Forelimb muscle (tissue), 1 donor: ENCODE results near the gene FREM2. TPM values are rescaled to one million over a fixed set of nuclear protein-coding genes. Genes with fewer than 3 reads are reported as not detected.

ENCODE experiments used
- DNase-seq: peaks from one replicate; pipeline ENCODE4 v3.0.0-alpha.2; 2013; ENCODE audit warnings: low read depth
- polyA plus RNA-seq: library from polyadenylated mRNA; unstranded; fragments of 120-200 nt; gene quantifications from one replicate; pipeline ENCODE4 v1.2.1, GENCODE V29; 2013; ENCODE audit not compliant: insufficient read length

FREM2 gene
- polyA plus RNA-seq, 1 donor = 7.7 TPM

GRCh38 chr13:38821770-38822551 lies 135.1 kb downstream of the FREM2 start:
- DNase-seq = no peak

DNA sequence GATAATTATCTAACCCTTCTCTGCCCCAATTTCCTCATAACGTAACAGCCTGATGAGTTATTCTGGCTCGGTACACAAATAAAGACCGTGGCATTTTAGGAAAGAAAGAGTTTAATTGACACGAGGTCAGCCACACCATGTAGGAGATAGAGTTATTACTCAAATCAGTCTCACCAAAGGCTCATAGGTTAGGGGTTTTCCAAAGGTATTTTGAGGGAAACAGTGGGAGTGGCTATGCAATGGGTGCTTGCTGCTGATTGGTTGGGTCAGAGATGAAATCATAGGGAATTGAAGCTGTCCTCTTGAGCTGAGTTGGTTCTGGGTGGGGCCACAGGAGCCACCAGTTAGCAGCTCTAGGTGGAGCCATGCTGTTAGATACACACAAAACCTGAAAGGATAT lies 137.5 kb downstream of the FREM2 start:
- DNase-seq = no peak

GRCh38 chr13:38826182-38826813 lies 139.4 kb downstream of the FREM2 start:
- no peak for DNase-seq

DNA sequence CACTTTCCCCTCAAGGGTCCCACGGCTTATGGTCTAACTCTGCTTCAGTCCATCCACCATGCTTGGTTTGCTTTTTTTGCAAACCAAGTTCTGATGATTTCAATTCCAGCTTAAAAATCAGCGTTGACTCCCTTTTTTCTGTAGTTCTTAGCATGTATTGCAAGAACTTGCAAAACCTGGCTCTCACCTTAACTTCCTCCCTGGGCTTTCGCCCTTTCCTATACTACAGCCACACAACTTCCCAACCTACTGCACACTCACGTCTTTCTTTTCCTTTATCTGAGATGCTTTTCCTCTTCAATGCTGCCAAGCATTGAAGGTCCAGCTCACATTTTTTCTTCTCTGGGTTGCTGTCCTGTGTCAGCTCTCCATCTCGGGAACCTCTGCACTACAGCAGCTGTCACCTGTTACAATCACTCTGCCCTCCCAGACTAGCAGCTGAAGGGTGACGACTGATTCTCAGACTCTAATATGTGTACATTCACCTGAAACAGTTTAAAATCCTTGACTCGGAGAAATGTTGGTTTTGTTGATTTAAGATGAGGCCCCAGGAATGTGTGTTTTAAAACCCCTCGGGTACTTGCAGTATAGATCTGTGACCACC lies 143.7 kb downstream of the FREM2 start:
- peak; percentile 1 for DNase-seq

DNA sequence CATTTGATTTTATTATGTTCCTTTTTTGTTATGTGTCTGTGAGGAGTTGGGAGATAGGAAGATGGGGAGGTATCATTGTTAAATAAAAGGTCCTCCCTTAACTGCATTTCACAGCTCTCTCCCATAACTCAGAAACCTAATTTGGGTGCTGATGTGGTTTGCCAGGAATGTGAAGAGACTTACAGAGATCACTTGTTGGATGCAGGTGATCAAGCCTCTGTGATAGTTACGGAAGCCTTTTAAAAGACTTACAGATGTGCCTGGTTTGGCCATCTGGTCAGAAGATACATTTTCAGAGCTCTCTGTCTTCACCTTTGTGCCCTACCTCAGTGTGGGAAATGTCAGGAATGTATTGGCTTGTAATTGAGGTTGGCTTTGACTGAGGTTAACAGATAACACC lies 157.7 kb downstream of the FREM2 start:
- no peak for DNase-seq

- DNase-seq = no peak
These were observed 161.5 kb downstream of the FREM2 start for GRCh38 chr13:38848360-38848759.

GRCh38 chr13:38849315-38849714 lies 162.4 kb downstream of the FREM2 start:
- no peak for DNase-seq

- DNase-seq = no peak
These were observed 164.2 kb downstream of the FREM2 start for GRCh38 chr13:38850868-38851626.

- DNase-seq = no peak
These were observed 167.3 kb downstream of the FREM2 start for GRCh38 chr13:38854226-38854625.

- DNase-seq = no peak
These were observed 169.2 kb downstream of the FREM2 start for GRCh38 chr13:38856065-38856464.

GRCh38 chr13:38862443-38862842 lies 175.6 kb downstream of the FREM2 start:
- DNase-seq = no peak

- DNase-seq = no peak
These were observed 176.7 kb downstream of the FREM2 start for GRCh38 chr13:38863536-38863935.

DNA sequence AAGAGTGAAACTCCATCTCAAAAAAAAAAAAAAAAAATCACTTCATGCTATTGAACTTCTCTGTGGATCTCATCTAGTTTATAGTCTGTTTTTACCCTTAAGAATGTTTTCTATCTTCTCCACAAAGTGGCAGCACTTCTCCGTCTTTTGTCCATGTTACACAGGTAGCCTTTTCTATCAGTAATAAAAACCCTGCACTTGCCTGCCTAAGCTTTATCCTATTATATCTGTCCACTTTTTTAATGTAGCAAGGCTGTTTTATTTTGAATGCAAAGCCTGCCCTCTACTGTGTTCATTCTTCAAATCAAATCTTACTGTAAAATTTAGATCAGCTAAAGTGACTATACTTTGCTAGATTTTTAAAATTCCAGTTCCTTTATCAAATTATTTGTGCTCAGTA lies 179.8 kb downstream of the FREM2 start:
- no peak for DNase-seq

DNA sequence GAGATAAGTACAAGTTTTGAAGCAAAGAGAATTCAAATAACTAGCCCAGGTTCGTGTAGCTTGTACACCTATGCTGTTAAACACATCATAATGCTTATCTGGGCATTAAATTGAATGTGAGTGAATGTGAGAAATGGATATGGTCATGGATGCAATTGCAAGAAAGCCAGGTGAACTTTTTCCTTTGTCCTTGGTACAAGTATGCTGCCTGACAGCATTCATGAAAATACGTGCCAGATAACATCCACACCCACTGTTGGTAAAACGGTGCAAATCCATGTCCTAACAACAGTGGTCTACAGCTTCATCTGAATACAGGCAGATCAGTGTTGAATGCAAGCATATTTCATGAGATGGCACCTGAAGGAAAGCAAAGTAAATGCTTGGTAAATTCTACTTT lies 181.5 kb downstream of the FREM2 start:
- DNase-seq = no peak

DNA sequence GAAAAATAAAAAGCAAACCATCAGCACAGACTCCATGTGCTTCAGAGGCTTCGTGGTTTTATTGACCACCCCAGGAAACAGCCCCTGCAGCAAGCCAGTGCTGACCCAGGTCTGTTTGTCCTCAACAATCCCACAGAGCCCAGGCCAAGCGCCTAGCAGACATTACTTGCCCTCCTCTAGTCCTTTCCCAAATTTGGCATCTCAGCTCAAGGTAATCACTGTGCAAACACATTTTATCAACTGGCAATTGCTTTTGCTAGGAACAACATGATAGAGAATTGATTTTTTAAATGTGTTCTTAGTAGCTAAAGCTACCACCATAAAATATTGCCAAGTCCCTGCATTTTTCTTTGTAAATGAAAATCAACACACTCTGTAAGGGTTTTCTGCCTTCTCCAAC lies 182.0 kb downstream of the FREM2 start:
- DNase-seq = no peak

DNA sequence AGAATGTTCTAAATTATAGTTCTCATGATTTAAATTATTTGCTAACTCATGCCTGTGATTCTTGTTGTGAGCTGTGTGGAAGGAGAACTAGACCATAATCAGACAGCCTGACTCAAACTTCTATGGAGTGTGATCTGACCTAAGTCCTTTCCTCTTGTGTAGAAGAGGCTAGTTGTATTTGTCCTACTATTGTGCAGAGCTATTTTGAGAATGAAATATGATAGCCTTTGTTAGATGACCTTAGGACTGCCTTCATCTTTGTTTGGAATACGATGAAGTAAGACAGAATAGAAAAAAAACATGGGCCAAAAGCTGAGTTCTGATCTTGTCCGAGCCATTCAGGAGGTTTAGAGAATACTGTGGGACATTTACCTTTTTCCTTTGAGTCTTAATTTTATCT lies 184.4 kb downstream of the FREM2 start:
- no peak for DNase-seq

DNA sequence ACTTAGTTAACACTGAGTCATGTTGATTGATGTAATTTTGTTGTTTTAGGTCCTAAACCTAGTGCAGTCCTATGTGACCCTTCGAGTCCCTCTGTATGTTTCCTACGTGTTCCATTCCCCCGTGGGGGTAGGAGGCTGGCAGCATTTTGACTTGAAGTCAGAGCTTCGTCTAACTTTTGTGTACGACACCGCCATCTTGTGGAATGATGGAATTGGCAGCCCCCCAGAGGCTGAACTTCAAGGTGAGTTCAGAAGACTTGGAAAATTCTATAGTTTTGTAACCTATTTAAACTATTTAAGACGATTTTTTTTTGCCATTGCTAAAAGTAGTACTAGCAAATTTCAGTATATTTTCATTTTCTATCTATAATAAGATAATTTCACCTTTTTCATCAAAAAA lies 185.8 kb downstream of the FREM2 start:
- DNase-seq = no peak

- DNase-seq = no peak
These were observed 188.5 kb downstream of the FREM2 start for GRCh38 chr13:38875186-38875875.

GRCh38 chr13:38879278-38879677 lies 192.4 kb downstream of the FREM2 start:
- DNase-seq = no peak

GRCh38 chr13:38879786-38880185 lies 192.9 kb downstream of the FREM2 start:
- no peak for DNase-seq

GRCh38 chr13:38880397-38880796 lies 193.5 kb downstream of the FREM2 start:
- DNase-seq = no peak

DNA sequence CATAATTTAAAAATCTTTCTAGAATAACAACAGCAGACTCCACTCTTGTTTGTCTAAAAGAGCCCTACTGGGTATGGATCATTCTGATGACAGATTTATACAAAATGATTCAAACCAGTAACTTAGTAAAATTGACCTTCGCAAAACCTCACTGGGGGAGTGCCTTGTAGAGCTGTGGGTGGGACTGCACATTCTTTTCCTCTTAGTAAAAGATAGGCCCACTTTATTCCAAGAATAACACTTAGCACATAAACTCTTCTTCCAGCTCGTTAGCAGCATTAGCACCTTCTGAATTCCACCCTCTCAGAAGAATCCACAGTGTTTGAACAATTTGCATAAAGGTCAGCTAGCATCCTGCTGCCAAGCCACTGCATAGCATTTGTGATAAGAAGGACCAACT lies 196.9 kb downstream of the FREM2 start:
- no peak for DNase-seq
